ENCODE results near the gene RAPSN. TPM values are rescaled to one million over a fixed set of nuclear protein-coding genes. Genes with fewer than 3 reads are reported as not detected.

The RAPSN gene
- total RNA-seq, 2 experiments from 2014 or later, result 0.48 to 0.50 TPM

DNA sequence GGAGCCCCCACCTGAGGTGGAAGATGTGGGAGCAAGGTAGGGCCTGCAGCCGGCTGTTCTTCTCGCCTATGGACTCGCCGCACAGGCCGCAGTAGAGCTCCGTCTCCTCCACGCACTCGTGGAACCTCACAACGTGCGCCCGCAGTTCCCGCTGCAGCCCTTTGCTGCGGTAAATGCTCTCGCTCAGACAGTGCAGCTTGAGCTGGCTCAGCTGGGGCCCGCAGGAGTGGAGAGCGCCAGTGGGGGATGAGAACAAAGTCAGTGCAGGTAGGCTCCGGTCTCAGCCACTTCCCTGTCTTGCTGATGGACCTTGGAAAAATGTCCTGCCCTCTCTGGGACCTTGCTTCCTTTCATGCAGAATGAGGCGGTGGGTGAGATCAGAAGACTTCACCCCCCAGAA lies 10.2 kb downstream of the RAPSN start:
- H3K4me3 Mint-ChIP-seq, result no peak overlapping the region
- DNase-seq, result no peak
- H3K4me1 Mint-ChIP-seq, result peaks cover 6% of the 10 kb centered on the region
- H3K27ac Mint-ChIP-seq, result no peak overlapping the region
- H3K27me3 Mint-ChIP-seq, result no peaks in the 10 kb centered on the region
- H3K9me3 Mint-ChIP-seq, result no peaks in the 10 kb centered on the region
- no peaks in the 10 kb centered on the region for H3K36me3 Mint-ChIP-seq (ENCODE audit: low read depth)
- CTCF ChIA-PET, result interaction anchor here (0.6 to 0.7 kb wide), 2 partner anchors 69 to 331 kb away, joined by 6 to 7 read pairs; no protein-coding TSS in a partner anchor
- POLR2A ChIA-PET, result no interaction called here

DNA sequence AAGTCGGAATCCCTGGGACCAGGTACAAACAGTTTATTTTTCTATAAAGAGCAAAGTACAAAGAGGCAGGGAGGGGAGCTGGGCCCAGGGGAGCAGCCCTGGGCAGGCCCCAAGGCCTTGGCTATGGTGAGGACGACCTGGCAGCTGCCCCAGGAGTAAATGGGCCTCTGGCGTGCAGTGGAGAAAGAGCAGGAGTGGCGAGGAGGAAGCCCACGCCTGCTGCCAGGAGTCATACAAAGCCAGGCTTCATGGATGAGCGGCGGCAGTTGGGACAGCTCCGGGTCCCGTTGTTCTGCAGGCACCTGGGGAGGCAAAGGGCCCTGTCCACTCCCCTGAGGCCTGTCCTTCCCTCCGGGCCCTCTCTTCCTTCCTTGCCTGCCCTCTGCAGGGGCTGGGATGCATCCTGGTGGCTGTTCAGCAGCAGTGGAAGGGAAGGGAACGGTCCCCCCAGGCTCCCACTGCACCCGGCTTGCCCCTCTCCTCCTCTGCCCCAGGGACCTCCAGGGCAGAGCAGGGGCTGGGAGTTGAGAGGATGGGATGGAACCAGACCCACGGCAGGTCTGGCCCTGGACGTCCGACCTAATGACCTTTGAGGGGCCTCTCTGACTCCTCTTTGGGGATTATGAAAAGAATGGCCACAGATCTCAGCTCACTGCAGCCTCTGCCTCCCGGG lies 11.1 kb downstream of the RAPSN start:
- DNase-seq, result no peak
- H3K4me1 Mint-ChIP-seq, result peaks cover under 1% of the 10 kb centered on the region
- H3K36me3 Mint-ChIP-seq (ENCODE audit: low read depth), result no peaks in the 10 kb centered on the region
- H3K27me3 Mint-ChIP-seq, result no peaks in the 10 kb centered on the region
- ChIA-PET POLR2A (no interaction called here), CTCF (interaction anchor here (0.6 to 1.4 kb wide), 2 partner anchors 11 to 17 kb away, joined by 3 to 4 read pairs; partner anchors contain the start of gene RAPSN)
- no peak overlapping the region for H3K27ac Mint-ChIP-seq
- no peak overlapping the region for H3K4me3 Mint-ChIP-seq
- no peaks in the 10 kb centered on the region for H3K9me3 Mint-ChIP-seq

- ChIA-PET POLR2A (no interaction called here), CTCF (interaction anchor here (0.6 to 1.4 kb wide), 2 partner anchors 12 to 17 kb away, joined by 3 to 4 read pairs; partner anchors contain the start of gene RAPSN)
- Mint-ChIP-seq H3K27ac (no peak overlapping the region), H3K36me3 (ENCODE audit: low read depth) (no peaks in the 10 kb centered on the region), H3K9me3 (no peaks in the 10 kb centered on the region), H3K4me3 (no peak overlapping the region), H3K4me1 (no peaks in the 10 kb centered on the region), H3K27me3 (no peaks in the 10 kb centered on the region)
- DNase-seq, result no peak
These were observed 11.7 kb downstream of the RAPSN start for GRCh38 chr11:47437218-47437745.

- Mint-ChIP-seq H3K36me3 (ENCODE audit: low read depth) (no peaks in the 10 kb centered on the region), H3K27ac (no peak overlapping the region), H3K4me3 (no peak overlapping the region), H3K27me3 (no peaks in the 10 kb centered on the region), H3K9me3 (no peaks in the 10 kb centered on the region), H3K4me1 (no peaks in the 10 kb centered on the region)
- POLR2A ChIA-PET, result interaction anchor here (0.6 kb wide), 1 partner anchor 1186 kb away, joined by 4 read pairs; no protein-coding TSS in a partner anchor
- no peak for DNase-seq
- CTCF ChIA-PET, result no interaction called here
These were observed 12.2 kb downstream of the RAPSN start for GRCh38 chr11:47436726-47437125.

GRCh38 chr11:47435687-47436086 lies 13.2 kb downstream of the RAPSN start:
- H3K4me3 Mint-ChIP-seq, result no peak overlapping the region
- H3K4me1 Mint-ChIP-seq, result no peaks in the 10 kb centered on the region
- POLR2A ChIA-PET, result no interaction called here

GRCh38 chr11:47434011-47434786 lies 14.7 kb downstream of the RAPSN start:
- DNase-seq, result no peak
- Mint-ChIP-seq H3K9me3 (no peaks in the 10 kb centered on the region), H3K27ac (no peak overlapping the region), H3K4me3 (no peak overlapping the region), H3K36me3 (ENCODE audit: low read depth) (no peaks in the 10 kb centered on the region), H3K4me1 (no peaks in the 10 kb centered on the region), H3K27me3 (no peaks in the 10 kb centered on the region)
- ChIA-PET POLR2A (no interaction called here), CTCF (interaction anchor here (0.7 to 1.3 kb wide), 2 partner anchors 14 to 22 kb away, joined by 3 to 4 read pairs; no protein-coding TSS in a partner anchor)

More at GRCh38 chr11:47435687-47436086, 13.2 kb downstream of the RAPSN start:
- Mint-ChIP-seq H3K27ac (no peak overlapping the region), H3K27me3 (no peaks in the 10 kb centered on the region), H3K9me3 (no peaks in the 10 kb centered on the region), H3K36me3 (ENCODE audit: low read depth) (no peaks in the 10 kb centered on the region)
- CTCF ChIA-PET, result no interaction called here
- DNase-seq, result no peak

- POLR2A ChIA-PET, result no interaction called here
- H3K9me3 Mint-ChIP-seq, result no peaks in the 10 kb centered on the region
- no peaks in the 10 kb centered on the region for H3K36me3 Mint-ChIP-seq (ENCODE audit: low read depth)
- H3K4me3 Mint-ChIP-seq, result no peak overlapping the region
- H3K27ac Mint-ChIP-seq, result no peak overlapping the region
- no peak for DNase-seq
- H3K4me1 Mint-ChIP-seq, result no peaks in the 10 kb centered on the region
- CTCF ChIA-PET, result interaction anchor here (0.6 to 1.5 kb wide), 2 partner anchors 21 to 98 kb away, joined by 3 read pairs; no protein-coding TSS in a partner anchor
- no peaks in the 10 kb centered on the region for H3K27me3 Mint-ChIP-seq
These were observed 15.8 kb downstream of the RAPSN start for GRCh38 chr11:47433157-47433556.

DNA sequence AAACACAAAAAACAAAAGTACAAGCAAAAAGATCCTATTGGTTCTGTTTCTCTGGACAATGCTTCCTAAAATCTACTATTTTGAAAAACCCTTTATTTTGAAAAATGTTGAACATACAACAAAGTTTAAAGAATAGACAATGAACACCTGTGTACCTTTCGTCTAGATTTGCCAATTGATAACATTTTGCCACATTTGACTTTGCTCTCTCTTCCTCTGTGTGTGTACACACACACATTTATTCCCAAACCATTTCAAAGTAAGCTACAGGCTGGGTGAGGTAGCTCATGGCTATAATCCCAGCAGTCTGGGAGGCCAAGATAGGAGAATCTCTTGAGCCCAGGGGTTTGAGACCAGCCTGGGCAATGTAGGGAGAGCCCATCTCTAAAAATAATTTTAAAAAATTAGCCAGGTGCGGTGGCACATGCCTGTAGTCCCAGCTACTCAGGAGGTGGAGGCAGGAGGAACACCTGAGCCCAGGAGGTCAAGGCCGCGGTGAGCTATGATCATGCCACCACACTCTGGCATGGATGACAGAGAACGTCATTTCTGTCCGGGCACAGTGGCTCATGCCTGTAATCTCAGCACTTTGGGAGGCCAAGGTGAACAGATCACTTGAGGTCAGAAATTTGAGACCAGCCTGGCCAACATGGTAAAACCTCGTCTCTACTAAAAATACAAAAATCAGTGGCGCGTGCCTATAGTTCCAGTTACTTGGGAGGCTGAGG lies 17.4 kb downstream of the RAPSN start:
- CTCF ChIA-PET, result interaction anchor here (0.6 to 1.4 kb wide), 4 partner anchors 20 to 361 kb away, joined by 3 to 4 read pairs (median 4); no protein-coding TSS in a partner anchor
- Mint-ChIP-seq H3K27me3 (no peaks in the 10 kb centered on the region), H3K9me3 (no peaks in the 10 kb centered on the region), H3K4me1 (peaks cover 5% of the 10 kb centered on the region), H3K27ac (no peak overlapping the region), H3K36me3 (ENCODE audit: low read depth) (no peaks in the 10 kb centered on the region), H3K4me3 (no peak overlapping the region)
- no peak for DNase-seq
- POLR2A ChIA-PET, result no interaction called here

DNA sequence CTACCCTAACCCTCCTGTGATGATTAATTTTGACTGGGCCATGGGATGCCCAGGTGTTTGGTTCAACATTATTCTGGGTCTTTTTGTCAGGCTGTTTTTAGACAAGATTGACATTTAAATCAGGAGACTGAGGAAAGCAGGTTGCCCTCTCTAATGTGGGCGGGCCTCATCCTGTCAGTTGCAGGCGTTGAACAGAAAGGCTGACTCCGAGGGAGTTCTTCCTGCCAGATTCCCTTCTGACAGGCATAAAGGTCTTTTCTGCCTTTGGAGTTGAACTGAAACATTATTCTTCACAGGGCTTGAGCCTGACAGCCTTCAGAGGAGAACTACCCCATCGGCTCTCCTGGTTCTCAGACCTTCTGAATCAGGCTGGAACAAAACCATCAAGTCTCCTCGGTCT lies 18.4 kb downstream of the RAPSN start:
- no peaks in the 10 kb centered on the region for H3K27me3 Mint-ChIP-seq
- ChIA-PET POLR2A (no interaction called here), CTCF (interaction anchor here (1.4 kb wide), 1 partner anchor 19 kb away, joined by 4 read pairs; no protein-coding TSS in a partner anchor)
- H3K4me3 Mint-ChIP-seq, result no peak overlapping the region
- H3K9me3 Mint-ChIP-seq, result no peaks in the 10 kb centered on the region
- H3K36me3 Mint-ChIP-seq (ENCODE audit: low read depth), result peaks cover 6% of the 10 kb centered on the region
- peaks cover 12% of the 10 kb centered on the region for H3K4me1 Mint-ChIP-seq
- DNase-seq, result no peak
- no peak overlapping the region for H3K27ac Mint-ChIP-seq

DNA sequence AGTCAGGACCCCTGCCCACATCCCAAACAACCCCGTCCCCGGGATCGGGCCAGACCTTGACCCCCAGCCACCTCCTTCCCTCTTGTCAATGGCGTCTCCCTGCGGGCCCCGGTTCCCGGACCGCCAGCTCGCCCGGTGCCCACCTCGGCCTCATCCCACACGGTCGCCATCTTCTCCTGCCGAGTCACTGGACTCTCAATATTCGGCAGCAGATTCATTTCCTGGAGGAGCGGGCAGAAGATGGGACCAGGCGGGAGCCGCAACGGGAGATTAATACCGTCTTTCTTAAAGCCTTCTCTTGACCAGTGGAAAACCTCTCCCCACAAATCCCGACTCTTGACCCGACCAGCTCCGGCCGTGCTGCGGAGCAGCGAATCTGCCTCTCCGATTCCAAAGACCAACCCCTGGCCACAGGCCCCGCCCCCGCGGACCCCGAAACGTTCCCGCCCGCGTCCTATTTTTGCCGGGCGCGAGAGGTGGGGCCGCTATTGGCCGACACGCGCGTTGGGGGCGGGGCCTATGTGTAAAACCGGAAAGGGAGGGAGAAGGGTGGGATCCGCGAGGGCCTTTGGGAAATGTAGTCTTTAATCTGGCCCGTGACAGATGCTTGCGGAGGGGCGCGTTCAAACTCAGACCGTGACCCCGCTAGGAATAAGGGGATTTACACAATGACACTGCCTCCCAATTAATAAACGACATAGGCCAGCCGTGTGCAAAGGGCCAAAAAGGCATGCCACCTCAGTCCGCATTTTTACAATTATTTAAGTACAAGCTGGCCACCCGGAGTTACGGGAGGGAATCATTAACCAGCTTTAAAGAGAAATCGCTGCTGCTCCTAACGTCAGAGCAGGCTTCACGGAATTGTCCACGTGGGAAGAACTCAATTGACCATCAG lies 22.6 kb downstream of the RAPSN start, which contains the start of gene PSMC3:
TSS of gene PSMC3 (minus strand) at position 378 of the 895 bp plus-strand sequence. CDS start at position 218, 160 bp downstream.
- CTCF ChIA-PET, result interaction anchor here (0.6 to 5.0 kb wide), 5 partner anchors 14 to 216 kb away, joined by 5 to 47 read pairs (median 5); no protein-coding TSS in a partner anchor
- peaks cover 30% of the 10 kb centered on the region for H3K4me1 Mint-ChIP-seq

GRCh38 chr11:47425611-47426010 lies 23.3 kb downstream of the RAPSN start:
- Mint-ChIP-seq H3K36me3 (ENCODE audit: low read depth) (peaks cover 37% of the 10 kb centered on the region), H3K27ac (peak overlapping the region; percentile 99), H3K4me3 (peak overlapping the region; percentile 98), H3K9me3 (no peaks in the 10 kb centered on the region), H3K4me1 (peaks cover 30% of the 10 kb centered on the region), H3K27me3 (no peaks in the 10 kb centered on the region)
- CTCF ChIA-PET, result interaction anchor here (0.6 to 5.0 kb wide), 3 partner anchors 14 to 215 kb away, joined by 3 to 47 read pairs (median 5); no protein-coding TSS in a partner anchor
- DNase-seq, result no peak
- POLR2A ChIA-PET, result no interaction called here

More for the DNA sequence above, 22.6 kb downstream of the RAPSN start, which contains the start of gene PSMC3:
- DNase-seq, result peak; percentile 99
- Mint-ChIP-seq H3K4me3 (peak within 1 kb of the TSS; percentile 98), H3K27ac (peak within 1 kb of the TSS; percentile 99), H3K9me3 (no peaks in the 10 kb centered on the region), H3K27me3 (no peaks in the 10 kb centered on the region), H3K36me3 (ENCODE audit: low read depth) (peaks cover 34% of the 10 kb centered on the region)
- POLR2A ChIA-PET, result no interaction called here
